ENCODE results near the gene CD276. TPM values are rescaled to one million over a fixed set of nuclear protein-coding genes. Genes with fewer than 3 reads are reported as not detected.
A peak's percentile ranks its signal among the peaks of the same experiment; 100 is the strongest.
"Not testable (repeated sequence)": the region's sequence is repeated elsewhere in the genome, so short reads cannot be mapped to it uniquely, and the experiment has no call there.

The CD276 gene
- polyA plus RNA-seq, 1 donor from 2014 or later: 70.4 TPM

- Histone ChIP-seq H3K9me2 (ENCODE audit: insufficient read depth, low read length) (no peaks in the 10 kb centered on the region), H3K36me3 (ENCODE audit: insufficient read depth, low read length) (no peaks in the 10 kb centered on the region), H3F3A (ENCODE audit: insufficient read depth, low read length, poor library complexity, severe bottlenecking) (no peaks in the 10 kb centered on the region), H3K27ac (ENCODE audit: low read length) (no peak overlapping the region), H3K9ac (ENCODE audit: low read length) (peak overlapping the region; percentile 24), H4K20me1 (ENCODE audit: insufficient read depth) (peaks cover 6% of the 10 kb centered on the region), H2AFZ (ENCODE audit: low read depth, low read length) (no peak overlapping the region), H3K27me3 (ENCODE audit: insufficient read depth, low read depth, low read length) (no peaks in the 10 kb centered on the region), H3K9me3 (ENCODE audit: low read length) (no peaks in the 10 kb centered on the region), H3K4me3 (ENCODE audit: low read length) (no peak overlapping the region), H3K4me2 (ENCODE audit: low read length) (no peak overlapping the region), H3K79me2 (replicated peaks; ENCODE audit: insufficient read depth, low read length) (peaks cover 40% of the 10 kb centered on the region)
- TF ChIP-seq TAF1 (IDR thresholded peaks at IDR 0.05; ENCODE audit: low read depth) (no peak), EP300 (conservative IDR thresholded peaks at IDR 0.05; ENCODE audit: poor library complexity, severe bottlenecking) (no peak), SMC3 (conservative IDR thresholded peaks at IDR 0.05; ENCODE audit: poor library complexity) (no peak), EZH2 (IDR thresholded peaks at IDR 0.05; ENCODE audit: borderline replicate concordance, insufficient read depth, low read length, poor library complexity, severe bottlenecking) (no peak), MXI1 (conservative IDR thresholded peaks at IDR 0.05; ENCODE audit: poor library complexity, severe bottlenecking) (no peak), RAD21 (conservative IDR thresholded peaks at IDR 0.05) (no peak), POLR2AphosphoS5 (IDR thresholded peaks at IDR 0.05) (no peak), CTCF (IDR thresholded peaks at IDR 0.05; ENCODE audit: poor library complexity, severe bottlenecking) (no peak)
Measured at GRCh38 chr15:73699249-73700040, 15.3 kb downstream of the CD276 start.

GRCh38 chr15:73700041-73700842 is 16.1 kb downstream of the CD276 start:
- Histone ChIP-seq H3K27ac (ENCODE audit: low read length) (no peak overlapping the region), H3K9me2 (ENCODE audit: insufficient read depth, low read length) (no peaks in the 10 kb centered on the region), H3K36me3 (ENCODE audit: insufficient read depth, low read length) (no peaks in the 10 kb centered on the region), H4K20me1 (ENCODE audit: insufficient read depth) (peaks cover 6% of the 10 kb centered on the region), H3K79me2 (replicated peaks; ENCODE audit: insufficient read depth, low read length) (peaks cover 32% of the 10 kb centered on the region), H3F3A (ENCODE audit: insufficient read depth, low read length, poor library complexity, severe bottlenecking) (no peaks in the 10 kb centered on the region), H3K4me3 (ENCODE audit: low read length) (no peak overlapping the region), H3K4me2 (ENCODE audit: low read length) (no peak overlapping the region), H3K9ac (ENCODE audit: low read length) (peak overlapping the region; percentile 24), H2AFZ (ENCODE audit: low read depth, low read length) (no peak overlapping the region), H3K27me3 (ENCODE audit: insufficient read depth, low read depth, low read length) (no peaks in the 10 kb centered on the region), H3K9me3 (ENCODE audit: low read length) (no peaks in the 10 kb centered on the region)
- peak; percentile 97 for TF ChIP-seq CTCF (IDR thresholded peaks at IDR 0.05; ENCODE audit: poor library complexity, severe bottlenecking)
- TF ChIP-seq RAD21 (conservative IDR thresholded peaks at IDR 0.05): peak; percentile 97
- peak; percentile 98 for TF ChIP-seq SMC3 (conservative IDR thresholded peaks at IDR 0.05; ENCODE audit: poor library complexity)
- no peak for TF ChIP-seq TAF1 (IDR thresholded peaks at IDR 0.05; ENCODE audit: low read depth)
- TF ChIP-seq EZH2 (IDR thresholded peaks at IDR 0.05; ENCODE audit: borderline replicate concordance, insufficient read depth, low read length, poor library complexity, severe bottlenecking): no peak
- no peak for TF ChIP-seq REST (IDR thresholded peaks at IDR 0.05; ENCODE audit: borderline replicate concordance)
- no peak for TF ChIP-seq POLR2AphosphoS5 (IDR thresholded peaks at IDR 0.05)
- peak; percentile 31 for TF ChIP-seq MXI1 (conservative IDR thresholded peaks at IDR 0.05; ENCODE audit: poor library complexity, severe bottlenecking)
- no peak for TF ChIP-seq EP300 (conservative IDR thresholded peaks at IDR 0.05; ENCODE audit: poor library complexity, severe bottlenecking)

GRCh38 chr15:73702311-73703239 is 18.4 kb downstream of the CD276 start:
- not testable (repeated sequence) for H4K20me1 ChIP-seq (ENCODE audit: insufficient read depth); H3K9me3 ChIP-seq (ENCODE audit: low read length); H3F3A ChIP-seq (ENCODE audit: insufficient read depth, low read length, poor library complexity, severe bottlenecking); H3K36me3 ChIP-seq (ENCODE audit: insufficient read depth, low read length); H3K9me2 ChIP-seq (ENCODE audit: insufficient read depth, low read length); H3K4me2 ChIP-seq (ENCODE audit: low read length); H3K27ac ChIP-seq (ENCODE audit: low read length); H2AFZ ChIP-seq (ENCODE audit: low read depth, low read length); H3K9ac ChIP-seq (ENCODE audit: low read length); H3K4me3 ChIP-seq (ENCODE audit: low read length); H3K27me3 ChIP-seq (ENCODE audit: insufficient read depth, low read depth, low read length)
- H3K79me2 ChIP-seq (replicated peaks; ENCODE audit: insufficient read depth, low read length): peaks cover 17% of the 10 kb centered on the region
